Activated naive CD8-positive, alpha-beta T cell treated with anti-CD3 and anti-CD28 coated beads, Interleukin-2, amount 50 U/mL, for 24 hours (primary cell): ENCODE measurements around the gene TUBA4B.
"Not testable (repeated sequence)": the region's sequence is repeated elsewhere in the genome, so short reads cannot be mapped to it uniquely, and the experiment has no call there.

Source experiments
- ATAC-seq: fragments of 150-1000 bp; cut with Tn5 transposase; one replicate; pipeline ENCODE4 v1.10.0; 2021
- DNase-seq: peaks from one replicate; pipeline ENCODE4 v3.0.0; 2021
- H3K27ac Mint-ChIP-seq: one replicate; pipeline ENCODE4 v1.8.0; 2021; ENCODE audit warnings: mild to moderate bottlenecking, mixed read lengths
- H3K27me3 Mint-ChIP-seq: one replicate; pipeline ENCODE4 v1.8.0; 2021; ENCODE audit warnings: mixed read lengths
- H3K36me3 Mint-ChIP-seq: one replicate; pipeline ENCODE4 v1.8.0; 2021; ENCODE audit warnings: low read depth, mixed read lengths
- H3K4me1 Mint-ChIP-seq: one replicate; pipeline ENCODE4 v1.8.0; 2021; ENCODE audit warnings: mixed read lengths
- H3K4me3 Mint-ChIP-seq: one replicate; pipeline ENCODE4 v1.8.0; 2021; ENCODE audit warnings: mild to moderate bottlenecking, moderate library complexity, mixed read lengths
- H3K9me3 Mint-ChIP-seq: one replicate; pipeline ENCODE4 v1.8.0; 2021; ENCODE audit warnings: mixed read lengths

The TUBA4B gene

DNA sequence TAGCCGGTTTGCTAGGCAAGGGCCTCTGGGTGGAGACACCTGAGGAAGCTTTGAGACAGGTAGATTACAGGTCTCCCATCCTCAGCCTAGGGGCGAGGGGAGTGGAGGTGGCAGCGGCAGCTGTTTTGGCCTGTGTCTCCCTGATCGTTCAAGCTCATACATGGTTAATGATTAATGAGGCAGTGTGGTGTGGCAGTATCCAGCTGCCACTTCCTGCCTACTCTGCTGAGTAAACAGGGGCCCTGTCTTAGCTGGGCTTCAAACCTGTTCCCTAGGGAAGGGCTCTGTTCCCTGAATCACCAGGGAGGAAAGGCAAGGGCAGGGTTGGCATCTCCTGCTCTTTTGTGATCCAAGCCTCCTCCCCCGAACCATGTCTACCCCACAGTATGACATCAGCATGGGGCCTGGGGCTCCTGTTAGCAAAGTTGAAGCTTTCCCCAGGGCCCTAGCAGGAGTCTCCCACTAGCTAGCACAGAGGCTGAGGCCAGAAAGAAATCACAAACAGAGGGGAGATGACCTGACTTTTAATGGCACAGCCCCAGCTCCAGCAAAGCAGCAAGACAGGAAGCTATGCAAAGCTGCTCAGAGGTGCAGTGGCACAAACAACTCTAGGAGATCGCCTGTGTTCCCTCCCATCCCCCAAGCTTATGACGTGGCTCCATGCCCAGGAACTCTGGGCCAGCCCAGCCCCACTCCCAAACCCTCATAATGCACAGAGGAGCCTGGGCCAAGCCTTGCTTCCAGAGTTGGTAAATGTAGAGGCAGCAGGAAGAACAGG is 3.7 kb upstream of the TUBA4B start:
- ATAC-seq (no peak), DNase-seq (peak; percentile 39)

DNA sequence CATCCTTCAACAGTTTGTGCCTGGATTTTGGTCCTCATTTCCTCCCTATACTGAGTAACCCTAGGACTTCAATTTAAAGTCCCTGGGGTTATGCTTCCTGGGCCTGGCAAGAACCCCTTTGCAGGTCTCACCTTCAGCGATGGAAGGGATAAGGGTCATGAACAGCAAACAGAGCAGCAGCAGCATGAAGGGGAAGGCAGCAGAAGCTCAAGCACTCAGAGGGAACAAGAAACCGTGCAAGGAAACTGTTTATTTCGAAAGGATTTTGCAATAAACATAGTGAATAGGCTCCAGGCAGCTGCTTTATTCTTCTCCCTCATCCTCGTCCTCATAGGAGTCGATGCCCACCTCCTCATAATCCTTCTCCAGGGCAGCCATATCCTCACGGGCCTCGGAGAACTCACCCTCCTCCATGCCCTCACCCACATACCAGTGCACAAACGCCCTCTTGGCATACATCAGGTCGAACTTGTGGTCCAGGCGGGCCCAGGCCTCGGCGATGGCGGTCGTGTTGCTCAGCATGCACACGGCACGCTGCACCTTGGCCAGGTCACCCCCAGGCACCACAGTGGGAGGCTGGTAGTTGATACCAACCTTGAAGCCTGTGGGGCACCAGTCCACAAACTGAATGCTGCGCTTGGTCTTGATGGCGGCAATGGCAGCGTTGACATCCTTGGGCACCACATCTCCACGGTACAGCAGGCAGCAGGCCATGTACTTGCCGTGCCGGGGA is 2.8 kb upstream of the TUBA4B start:
- peak overlapping the region; percentile 87 for H3K4me3 Mint-ChIP-seq
- H3K27ac Mint-ChIP-seq, result peak overlapping the region; percentile 87
- H3K27me3 Mint-ChIP-seq, result no peaks in the 10 kb centered on the region
- H3K9me3 Mint-ChIP-seq, result no peaks in the 10 kb centered on the region
- peaks cover 78% of the 10 kb centered on the region for H3K4me1 Mint-ChIP-seq
- H3K36me3 Mint-ChIP-seq, result peaks cover 64% of the 10 kb centered on the region
- ATAC-seq (no peak), DNase-seq (no peak)

More for the DNA sequence above, 3.7 kb upstream of the TUBA4B start:
- Mint-ChIP-seq H3K4me3 (peak overlapping the region; percentile 87), H3K9me3 (no peaks in the 10 kb centered on the region), H3K27ac (peak overlapping the region; percentile 87), H3K4me1 (peaks cover 77% of the 10 kb centered on the region), H3K36me3 (peaks cover 64% of the 10 kb centered on the region), H3K27me3 (no peaks in the 10 kb centered on the region)

DNA sequence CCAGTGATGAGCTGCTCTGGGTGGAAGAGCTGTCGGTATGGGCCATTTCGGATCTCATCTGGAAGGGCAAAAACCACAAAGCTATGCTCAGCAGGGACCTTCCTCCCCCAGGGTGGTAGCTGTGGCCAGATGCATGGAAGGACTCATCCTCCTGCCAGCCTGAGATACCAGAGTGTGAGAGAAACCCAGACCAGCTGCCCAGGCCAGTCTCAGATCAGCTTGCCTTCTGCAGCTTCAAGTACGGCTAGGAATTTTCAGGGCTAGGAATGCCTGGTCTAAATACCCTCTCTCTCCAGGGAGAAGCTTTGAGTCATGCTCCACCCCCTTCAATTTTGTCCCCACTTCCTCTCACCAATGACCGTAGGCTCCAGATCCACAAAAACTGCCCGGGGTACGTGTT is 1.4 kb upstream of the TUBA4B start:
- no peaks in the 10 kb centered on the region for H3K27me3 Mint-ChIP-seq
- H3K4me1 Mint-ChIP-seq, result peaks cover 78% of the 10 kb centered on the region
- peak overlapping the region; percentile 87 for H3K4me3 Mint-ChIP-seq
- ATAC-seq (no peak), DNase-seq (no peak)
- H3K36me3 Mint-ChIP-seq, result peaks cover 59% of the 10 kb centered on the region
- H3K9me3 Mint-ChIP-seq, result no peaks in the 10 kb centered on the region
- peak overlapping the region; percentile 92 for H3K27ac Mint-ChIP-seq

DNA sequence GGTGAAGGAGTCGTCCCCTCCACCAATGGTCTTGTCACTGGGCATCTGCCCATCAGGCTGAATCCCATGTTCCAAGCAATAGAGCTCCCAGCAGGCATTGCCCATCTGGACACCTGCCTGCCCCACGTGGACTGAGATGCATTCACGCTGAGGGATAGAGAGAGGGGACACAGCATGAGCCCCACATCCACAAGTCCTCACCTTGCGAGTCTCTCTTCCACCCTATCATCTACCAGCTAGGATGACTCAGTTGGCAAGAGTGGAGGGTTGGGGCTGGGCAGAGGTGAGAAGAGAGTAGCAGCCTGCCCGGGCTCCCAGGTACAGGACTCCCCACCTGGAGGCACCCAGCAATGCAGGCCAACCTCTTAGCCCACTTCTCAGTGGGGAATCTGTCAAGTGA is 959 bp upstream of the TUBA4B start:
- peak; percentile 29 for DNase-seq
- no peak for ATAC-seq
- Mint-ChIP-seq H3K4me1 (peaks cover 74% of the 10 kb centered on the region), H3K36me3 (peaks cover 55% of the 10 kb centered on the region), H3K27ac (peak overlapping the region; percentile 92), H3K27me3 (no peaks in the 10 kb centered on the region), H3K4me3 (peak overlapping the region; percentile 87), H3K9me3 (no peaks in the 10 kb centered on the region)

DNA sequence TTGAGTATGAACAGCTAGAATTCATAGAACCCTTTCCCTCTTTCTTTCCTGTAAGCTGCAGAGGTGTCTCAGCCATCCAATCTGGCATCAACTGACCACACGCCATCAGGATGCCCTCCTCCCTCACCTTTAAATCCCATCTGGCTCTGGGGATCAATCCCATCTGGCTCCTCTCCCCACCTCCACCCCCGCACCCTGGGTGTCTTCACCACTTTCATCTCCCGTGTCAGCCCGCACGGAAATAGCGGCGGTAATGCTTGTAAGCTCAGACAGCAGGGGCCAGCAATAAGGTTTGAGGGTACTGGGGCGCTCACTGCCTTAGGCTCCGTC is 508 bp upstream of the TUBA4B start:
- H3K9me3 Mint-ChIP-seq, result no peaks in the 10 kb centered on the region
- no peak for ATAC-seq

DNA sequence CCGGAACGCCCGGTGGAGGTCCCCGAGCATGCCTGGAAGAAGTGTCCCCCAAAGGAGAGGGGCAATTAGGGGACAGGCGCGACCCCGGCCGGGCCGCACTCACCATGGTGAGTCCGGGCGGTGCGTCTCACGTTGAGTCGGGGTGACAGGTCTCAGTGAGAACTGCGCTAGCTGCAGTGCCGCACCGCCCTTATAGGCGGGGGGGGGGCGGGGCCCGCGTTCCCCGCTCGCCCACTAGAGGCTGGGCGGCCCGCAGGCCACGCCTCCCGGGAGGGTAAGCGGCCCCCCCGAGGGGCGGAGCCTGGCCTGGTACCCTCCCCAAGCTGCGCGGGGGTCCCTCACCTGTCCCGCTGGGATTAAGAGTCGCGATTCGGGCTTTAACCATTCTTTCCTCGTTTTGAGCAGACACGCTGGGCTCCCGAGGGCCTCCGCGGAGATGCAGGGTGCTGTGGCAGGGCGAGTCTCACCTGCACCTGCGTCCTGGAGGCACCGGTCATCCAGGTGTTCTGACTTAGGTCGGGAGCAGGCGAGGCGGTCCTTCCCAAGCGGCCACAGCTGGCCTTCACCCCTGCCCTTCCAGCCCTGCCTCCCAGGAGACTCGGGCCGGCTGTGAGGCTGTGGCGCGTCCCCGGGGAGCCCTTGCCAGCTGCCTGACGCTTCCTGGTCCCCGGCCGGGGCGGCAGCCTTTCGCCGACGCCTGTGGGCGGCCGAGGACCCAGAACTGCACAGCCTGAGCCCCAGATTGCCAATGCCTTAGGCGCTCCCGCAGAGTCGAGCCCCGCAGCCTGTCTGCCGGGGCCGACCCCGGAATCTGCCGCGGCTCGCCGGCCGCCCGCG is 928 bp downstream of the TUBA4B start, which contains the start of gene TUBA4A:
TUBA4A (minus strand) TSS at position 166 of the 837 bp plus-strand sequence; CDS start at position 106, 60 bp downstream.
- DNase-seq (peak; percentile 89), ATAC-seq (peak; percentile 56)
- H3K9me3 Mint-ChIP-seq, result no peaks in the 10 kb centered on the region
- H3K27me3 Mint-ChIP-seq, result no peaks in the 10 kb centered on the region
- peak within 1 kb of the TSS; percentile 98 for H3K27ac Mint-ChIP-seq
- peaks cover 42% of the 10 kb centered on the region for H3K36me3 Mint-ChIP-seq
- H3K4me3 Mint-ChIP-seq, result peak within 1 kb of the TSS; percentile 87
- peaks cover 56% of the 10 kb centered on the region for H3K4me1 Mint-ChIP-seq

More for the DNA sequence above, 508 bp upstream of the TUBA4B start:
- no peaks in the 10 kb centered on the region for H3K27me3 Mint-ChIP-seq
- peak; percentile 43 for DNase-seq
- peak overlapping the region; percentile 92 for H3K27ac Mint-ChIP-seq
- peaks cover 69% of the 10 kb centered on the region for H3K4me1 Mint-ChIP-seq
- peak overlapping the region; percentile 87 for H3K4me3 Mint-ChIP-seq
- H3K36me3 Mint-ChIP-seq, result peaks cover 52% of the 10 kb centered on the region

DNA sequence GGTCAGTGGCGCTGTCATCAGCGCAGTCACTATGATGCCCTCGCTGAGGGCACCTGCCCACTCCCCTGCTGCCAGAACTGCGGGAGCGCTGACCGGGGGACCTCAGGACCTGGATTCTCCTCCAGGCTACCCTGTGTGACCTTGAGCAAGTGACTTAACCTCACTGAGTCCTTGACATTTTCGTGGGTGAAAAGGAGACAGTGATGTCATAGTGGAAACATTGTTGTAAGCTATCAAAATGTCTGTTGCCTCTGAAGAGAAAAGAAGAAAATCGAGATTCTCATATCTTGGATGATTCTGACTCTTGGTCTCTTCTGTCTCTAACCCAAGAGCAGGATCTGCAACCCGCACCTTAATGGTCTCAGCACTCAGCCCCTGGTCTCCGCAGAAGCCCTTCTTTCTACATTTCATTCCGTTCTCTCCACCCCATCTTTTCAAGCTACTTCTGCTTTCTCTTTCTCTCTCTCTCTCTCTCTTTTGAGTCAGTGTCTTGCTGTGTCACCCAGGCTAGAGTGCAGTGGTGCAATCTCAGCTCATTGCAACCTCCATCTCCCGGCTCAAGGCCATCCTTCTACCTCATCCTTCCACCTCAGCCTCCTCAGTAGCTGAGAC is 1.7 kb downstream of the TUBA4B start:
- Mint-ChIP-seq H3K4me3 (peak overlapping the region; percentile 87), H3K4me1 (peaks cover 49% of the 10 kb centered on the region), H3K9me3 (no peaks in the 10 kb centered on the region), H3K27me3 (no peaks in the 10 kb centered on the region), H3K36me3 (peaks cover 36% of the 10 kb centered on the region), H3K27ac (peak overlapping the region; percentile 98)
- peak; percentile 58 for ATAC-seq
- peak; percentile 33 for DNase-seq

DNA sequence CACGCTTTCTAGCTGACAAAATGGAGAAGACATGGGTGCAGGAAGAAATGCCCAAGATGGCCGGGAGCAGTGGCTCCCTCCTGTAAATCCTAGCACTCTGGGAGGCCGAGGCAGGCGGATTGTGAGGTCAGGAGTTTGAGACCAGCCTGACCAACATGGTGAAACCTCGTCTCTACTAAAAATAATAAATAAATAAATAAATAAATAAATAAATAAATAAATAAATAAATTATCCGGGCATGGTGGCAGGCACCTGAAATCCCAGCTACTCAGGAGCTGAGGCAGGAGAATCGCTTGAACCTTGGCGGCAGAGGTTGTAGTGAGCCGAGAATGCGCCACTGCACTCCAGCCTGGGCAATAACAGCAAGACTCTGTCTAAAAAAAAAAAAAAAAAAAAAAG is 5.9 kb downstream of the TUBA4B start:
- not testable (repeated sequence) for ATAC-seq, DNase-seq, H3K27ac Mint-ChIP-seq, H3K9me3 Mint-ChIP-seq, H3K27me3 Mint-ChIP-seq, H3K36me3 Mint-ChIP-seq, H3K4me3 Mint-ChIP-seq
- H3K4me1 Mint-ChIP-seq, result peaks cover 26% of the 10 kb centered on the region

DNA sequence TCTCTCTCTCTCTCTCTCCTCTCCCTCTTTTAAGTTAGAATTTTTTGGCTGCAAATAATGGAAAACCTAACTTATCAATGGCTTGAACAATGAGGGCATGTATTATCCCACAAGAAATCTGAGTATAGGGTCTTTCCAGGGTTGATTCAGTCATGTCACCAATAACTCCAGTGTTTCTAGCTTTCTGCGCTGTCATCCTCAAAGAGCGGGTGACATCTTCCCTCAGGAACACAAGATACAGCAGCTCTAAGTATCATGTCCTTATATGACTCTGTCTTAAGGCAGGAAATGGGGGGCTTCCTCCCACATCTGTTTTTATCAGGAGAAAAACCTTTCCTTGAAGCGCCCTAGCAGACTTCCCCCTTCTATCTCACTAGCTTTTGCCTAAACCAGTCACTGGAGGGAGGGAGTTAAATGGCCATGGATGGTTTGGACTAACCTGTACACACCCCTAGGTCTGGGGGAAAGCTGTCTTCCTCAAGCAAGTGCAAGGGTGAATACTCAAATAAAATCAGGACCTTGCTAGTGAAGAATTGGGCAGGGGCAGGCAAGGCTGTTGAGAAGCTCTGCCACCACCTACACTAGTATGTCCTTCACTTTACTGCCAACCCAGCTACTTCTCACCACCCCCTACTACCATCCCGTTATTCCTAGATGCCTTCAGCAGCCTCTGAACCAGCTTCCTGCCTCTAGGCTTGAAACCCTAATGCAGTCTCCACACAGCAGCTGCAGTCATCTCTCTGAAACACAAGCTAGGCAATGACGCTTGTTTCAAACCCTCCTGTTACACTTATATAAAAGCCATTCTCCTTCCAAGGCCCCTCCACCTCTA is 8.2 kb downstream of the TUBA4B start:
- peaks cover 11% of the 10 kb centered on the region for H3K4me1 Mint-ChIP-seq
- peaks cover 1% of the 10 kb centered on the region for H3K27me3 Mint-ChIP-seq
- H3K36me3 Mint-ChIP-seq, result no peaks in the 10 kb centered on the region
- H3K9me3 Mint-ChIP-seq, result no peaks in the 10 kb centered on the region
- ATAC-seq, result peak; percentile 17
- no peak overlapping the region for H3K4me3 Mint-ChIP-seq
- DNase-seq, result no peak
- no peak overlapping the region for H3K27ac Mint-ChIP-seq

DNA sequence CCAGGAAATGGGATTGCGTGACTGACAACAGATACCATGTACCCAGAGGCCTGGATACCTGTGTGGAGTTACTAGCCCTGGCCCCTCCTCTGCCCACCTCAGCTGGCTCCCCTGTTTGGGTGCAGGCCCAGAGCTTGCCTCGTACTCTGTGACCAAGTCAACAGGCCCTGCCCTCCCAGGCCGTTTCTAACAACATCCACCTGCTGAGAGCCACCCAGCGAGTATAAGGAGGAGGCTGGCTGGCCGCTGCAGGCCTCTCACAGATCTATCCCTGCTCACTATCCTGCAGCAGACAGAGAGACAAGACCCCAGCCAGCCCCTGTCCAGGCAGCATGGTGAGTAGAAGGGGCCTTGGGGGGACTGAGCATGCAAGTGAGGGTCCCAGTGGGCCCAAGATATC is 13.2 kb downstream of the TUBA4B start:
- H3K27ac Mint-ChIP-seq, result no peak overlapping the region
- H3K4me1 Mint-ChIP-seq, result peaks cover under 1% of the 10 kb centered on the region
- H3K4me3 Mint-ChIP-seq, result no peak overlapping the region
- H3K9me3 Mint-ChIP-seq, result no peaks in the 10 kb centered on the region
- H3K36me3 Mint-ChIP-seq, result no peaks in the 10 kb centered on the region
- ATAC-seq (no peak), DNase-seq (no peak)
- no peaks in the 10 kb centered on the region for H3K27me3 Mint-ChIP-seq

DNA sequence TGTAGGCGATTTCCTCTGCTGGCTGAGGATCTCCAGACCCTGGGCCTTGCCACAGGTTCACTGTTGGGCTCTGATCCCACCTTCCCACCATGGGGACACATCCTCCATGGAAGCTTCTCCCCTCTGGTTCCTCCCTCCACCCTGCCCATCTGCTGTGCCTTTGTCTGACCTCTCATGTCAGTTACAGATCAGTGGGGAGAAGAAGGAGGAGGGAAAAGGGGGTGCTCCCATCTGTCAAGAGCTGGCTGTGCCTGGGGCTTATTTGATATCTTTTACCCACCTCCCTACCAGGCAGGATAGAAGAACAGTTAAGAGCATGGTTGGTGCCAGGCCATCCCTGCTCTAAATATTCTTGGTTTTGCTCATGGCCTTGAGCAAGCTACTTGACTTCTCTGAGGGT is 13.8 kb downstream of the TUBA4B start:
- H3K27ac Mint-ChIP-seq, result no peak overlapping the region
- DNase-seq (no peak), ATAC-seq (no peak)
- no peak overlapping the region for H3K4me3 Mint-ChIP-seq
- H3K27me3 Mint-ChIP-seq, result no peaks in the 10 kb centered on the region
- H3K36me3 Mint-ChIP-seq, result no peaks in the 10 kb centered on the region
- H3K9me3 Mint-ChIP-seq, result no peaks in the 10 kb centered on the region
- no peaks in the 10 kb centered on the region for H3K4me1 Mint-ChIP-seq

DNA sequence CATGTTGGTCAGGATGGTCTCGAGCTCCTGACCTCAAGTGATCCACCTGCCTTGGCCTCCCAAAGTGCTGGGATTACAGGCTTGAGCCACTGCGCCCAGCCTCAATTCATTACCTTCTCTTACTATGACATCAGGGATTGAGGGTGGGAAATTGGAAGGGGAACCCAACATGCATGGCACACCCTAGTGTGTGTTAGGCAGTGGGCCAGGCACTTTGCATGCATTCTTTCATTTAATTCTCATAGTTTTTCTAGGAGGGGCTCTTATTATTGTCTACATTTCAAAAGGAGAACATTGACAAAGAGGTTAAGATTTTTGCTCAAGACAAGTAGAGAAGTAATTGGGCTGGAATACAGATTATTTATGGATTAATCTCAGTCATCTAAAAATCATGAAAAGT is 15.3 kb downstream of the TUBA4B start:
- no peaks in the 10 kb centered on the region for H3K36me3 Mint-ChIP-seq
- no peaks in the 10 kb centered on the region for H3K9me3 Mint-ChIP-seq
- no peak for ATAC-seq
- no peaks in the 10 kb centered on the region for H3K27me3 Mint-ChIP-seq
- H3K27ac Mint-ChIP-seq, result no peak overlapping the region
- no peak overlapping the region for H3K4me3 Mint-ChIP-seq
- DNase-seq, result no peak
- H3K4me1 Mint-ChIP-seq, result peaks cover 8% of the 10 kb centered on the region

DNA sequence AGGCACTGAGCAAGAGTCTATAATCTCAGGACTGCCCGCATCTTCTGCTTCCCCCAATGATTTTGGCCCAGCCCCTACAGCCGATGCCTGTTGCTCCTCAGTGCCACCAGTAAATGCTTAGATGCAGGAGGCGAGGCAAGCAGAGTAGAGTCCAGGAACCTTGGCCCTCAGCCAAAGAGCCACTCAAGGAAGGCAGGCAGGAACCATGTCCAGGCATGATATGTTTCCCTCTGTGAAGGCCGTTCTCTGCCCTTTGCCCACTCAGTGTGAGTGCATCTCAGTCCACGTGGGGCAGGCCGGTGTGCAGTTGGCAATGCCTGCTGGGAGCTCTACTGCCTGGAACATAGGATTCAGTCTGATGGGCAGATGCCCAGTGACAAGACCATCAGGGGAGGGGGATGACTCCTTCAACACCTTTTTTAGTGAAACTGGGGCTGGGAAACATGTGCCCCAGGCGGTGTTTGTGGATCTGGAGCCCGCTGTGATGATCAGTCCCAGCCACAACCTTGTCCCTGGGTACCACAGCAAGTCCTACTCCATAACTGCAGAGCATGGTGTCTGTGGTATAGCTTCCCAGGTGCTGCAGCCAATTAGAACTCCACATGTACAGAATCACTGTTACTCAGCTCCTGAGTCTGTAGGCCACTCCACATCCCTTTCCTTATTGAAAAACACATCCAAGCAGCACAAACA is 16.5 kb downstream of the TUBA4B start:
- H3K9me3 Mint-ChIP-seq, result no peaks in the 10 kb centered on the region
- H3K27me3 Mint-ChIP-seq, result no peaks in the 10 kb centered on the region
- peaks cover 14% of the 10 kb centered on the region for H3K4me1 Mint-ChIP-seq
- no peak overlapping the region for H3K4me3 Mint-ChIP-seq
- H3K36me3 Mint-ChIP-seq, result no peaks in the 10 kb centered on the region
- no peak overlapping the region for H3K27ac Mint-ChIP-seq
- no peak for DNase-seq
- ATAC-seq, result no peak
